ENCODE data around the gene ADGRA3.

The ADGRA3 gene

GRCh38 chr4:22500128-22500611 lies 15.7 kb downstream of the ADGRA3 start:
- peaks cover 21% of the 10 kb centered on the region for H3K36me3 Mint-ChIP-seq (ENCODE audit: low read depth)

GRCh38 chr4:22498866-22499265 lies 17.0 kb downstream of the ADGRA3 start:
- no peak overlapping the region for H3K4me3 Mint-ChIP-seq
- peaks cover 28% of the 10 kb centered on the region for H3K36me3 Mint-ChIP-seq (ENCODE audit: low read depth)
- TF ChIP-seq, protein P1, sequence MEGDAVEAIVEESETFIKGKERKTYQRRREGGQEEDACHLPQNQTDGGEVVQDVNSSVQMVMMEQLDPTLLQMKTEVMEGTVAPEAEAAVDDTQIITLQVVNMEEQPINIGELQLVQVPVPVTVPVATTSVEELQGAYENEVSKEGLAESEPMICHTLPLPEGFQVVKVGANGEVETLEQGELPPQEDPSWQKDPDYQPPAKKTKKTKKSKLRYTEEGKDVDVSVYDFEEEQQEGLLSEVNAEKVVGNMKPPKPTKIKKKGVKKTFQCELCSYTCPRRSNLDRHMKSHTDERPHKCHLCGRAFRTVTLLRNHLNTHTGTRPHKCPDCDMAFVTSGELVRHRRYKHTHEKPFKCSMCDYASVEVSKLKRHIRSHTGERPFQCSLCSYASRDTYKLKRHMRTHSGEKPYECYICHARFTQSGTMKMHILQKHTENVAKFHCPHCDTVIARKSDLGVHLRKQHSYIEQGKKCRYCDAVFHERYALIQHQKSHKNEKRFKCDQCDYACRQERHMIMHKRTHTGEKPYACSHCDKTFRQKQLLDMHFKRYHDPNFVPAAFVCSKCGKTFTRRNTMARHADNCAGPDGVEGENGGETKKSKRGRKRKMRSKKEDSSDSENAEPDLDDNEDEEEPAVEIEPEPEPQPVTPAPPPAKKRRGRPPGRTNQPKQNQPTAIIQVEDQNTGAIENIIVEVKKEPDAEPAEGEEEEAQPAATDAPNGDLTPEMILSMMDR (IDR thresholded peaks at IDR 0.05; ENCODE audit: unreplicated experiment in 3 of 3), result no peak
- H3K4me1 Mint-ChIP-seq, result peaks cover 5% of the 10 kb centered on the region
- no peaks in the 10 kb centered on the region for H3K27me3 Mint-ChIP-seq (ENCODE audit: low read depth)
- no peak overlapping the region for H3K27ac Mint-ChIP-seq
- H3K9me3 Mint-ChIP-seq, result peaks cover 7% of the 10 kb centered on the region

More at GRCh38 chr4:22500128-22500611, 15.7 kb downstream of the ADGRA3 start:
- H3K4me3 Mint-ChIP-seq, result no peak overlapping the region
- TF ChIP-seq, protein P1 (IDR thresholded peaks at IDR 0.05; ENCODE audit: unreplicated experiment in 3 of 3), result no peak
- peaks cover 5% of the 10 kb centered on the region for H3K4me1 Mint-ChIP-seq
- peaks cover 5% of the 10 kb centered on the region for H3K9me3 Mint-ChIP-seq
- no peaks in the 10 kb centered on the region for H3K27me3 Mint-ChIP-seq (ENCODE audit: low read depth)
- H3K27ac Mint-ChIP-seq, result peak overlapping the region in 2 of 3 experiments; percentile 42 to 49

GRCh38 chr4:22496165-22496813 lies 19.6 kb downstream of the ADGRA3 start:
- H3K4me3 Mint-ChIP-seq, result no peak overlapping the region
- H3K27me3 Mint-ChIP-seq (ENCODE audit: low read depth), result no peaks in the 10 kb centered on the region
- H3K4me1 Mint-ChIP-seq, result peaks cover 10% of the 10 kb centered on the region
- H3K36me3 Mint-ChIP-seq (ENCODE audit: low read depth), result peaks cover 40% of the 10 kb centered on the region
- H3K27ac Mint-ChIP-seq, result no peak overlapping the region
- TF ChIP-seq, protein P1 (IDR thresholded peaks at IDR 0.05; ENCODE audit: unreplicated experiment in 3 of 3), result no peak
- H3K9me3 Mint-ChIP-seq, result peaks cover 7% of the 10 kb centered on the region

DNA sequence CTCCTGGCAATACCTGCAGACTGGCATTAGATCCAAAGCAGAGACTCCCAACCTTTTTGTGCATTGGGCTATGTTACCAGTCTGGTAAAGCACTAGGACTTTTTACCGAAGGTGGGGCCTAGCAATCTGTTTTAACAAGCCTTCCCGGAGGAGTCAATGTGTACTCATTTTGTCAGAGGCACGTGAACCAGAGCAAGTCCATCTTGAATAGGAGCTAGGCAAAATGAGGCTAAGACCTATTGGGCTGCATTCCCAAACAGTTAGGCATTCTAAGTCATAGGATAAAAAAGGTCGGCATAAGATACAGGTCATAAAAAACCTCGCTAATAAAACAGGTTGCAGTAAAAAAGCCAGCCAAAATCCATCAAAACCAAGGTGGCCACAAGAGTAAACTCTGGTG lies 22.3 kb downstream of the ADGRA3 start:
- Mint-ChIP-seq H3K36me3 (ENCODE audit: low read depth) (peaks cover 50% of the 10 kb centered on the region), H3K4me1 (peaks cover 25% of the 10 kb centered on the region), H3K4me3 (no peak overlapping the region), H3K27ac (no peak overlapping the region), H3K27me3 (ENCODE audit: low read depth) (no peaks in the 10 kb centered on the region), H3K9me3 (peaks cover 7% of the 10 kb centered on the region)
- TF ChIP-seq, protein P1 (IDR thresholded peaks at IDR 0.05; ENCODE audit: unreplicated experiment in 3 of 3), result no peak

GRCh38 chr4:22492987-22493386 lies 22.9 kb downstream of the ADGRA3 start:
- peaks cover 29% of the 10 kb centered on the region for H3K4me1 Mint-ChIP-seq
- H3K9me3 Mint-ChIP-seq, result peaks cover 7% of the 10 kb centered on the region
- peaks cover 54% of the 10 kb centered on the region for H3K36me3 Mint-ChIP-seq (ENCODE audit: low read depth)
- H3K27me3 Mint-ChIP-seq (ENCODE audit: low read depth), result no peaks in the 10 kb centered on the region
- H3K27ac Mint-ChIP-seq, result no peak overlapping the region
- H3K4me3 Mint-ChIP-seq, result no peak overlapping the region
- TF ChIP-seq, protein P1 (IDR thresholded peaks at IDR 0.05; ENCODE audit: unreplicated experiment in 3 of 3), result no peak

GRCh38 chr4:22491939-22492338 lies 23.9 kb downstream of the ADGRA3 start:
- no peak overlapping the region for H3K4me3 Mint-ChIP-seq
- H3K27ac Mint-ChIP-seq, result peak overlapping the region in 1 of 3 experiments; percentile 3
- peaks cover 35% of the 10 kb centered on the region for H3K4me1 Mint-ChIP-seq
- H3K36me3 Mint-ChIP-seq (ENCODE audit: low read depth), result peaks cover 50% of the 10 kb centered on the region
- TF ChIP-seq, protein P1 (IDR thresholded peaks at IDR 0.05; ENCODE audit: unreplicated experiment in 3 of 3), result no peak
- H3K9me3 Mint-ChIP-seq, result peaks cover 7% of the 10 kb centered on the region
- no peaks in the 10 kb centered on the region for H3K27me3 Mint-ChIP-seq (ENCODE audit: low read depth)

All from nephron (organoid).